Neural progenitor cell (in vitro differentiated cells): Measurements from ENCODE around the gene FAM83B.

Experiments
- CTCF ChIP-seq: fragments of 200-600 bp; sonication (generic); IDR thresholded peaks from 2 replicates; pipeline ENCODE4 v1.5.1; 2017; ENCODE audit warnings: antibody characterized with exemption, mild to moderate bottlenecking
- EZH2 ChIP-seq: fragments of 200-600 bp; sonication (generic); IDR thresholded peaks from 2 replicates; pipeline ENCODE4 v1.6.1; 2017; ENCODE audit warnings: antibody characterized with exemption, mild to moderate bottlenecking, moderate library complexity
- EZH2phosphoT487 ChIP-seq: fragments of 200-600 bp; sonication (generic); IDR thresholded peaks from 2 replicates; pipeline ENCODE4 v1.6.1; 2017; ENCODE audit warnings: antibody characterized with exemption

DNA sequence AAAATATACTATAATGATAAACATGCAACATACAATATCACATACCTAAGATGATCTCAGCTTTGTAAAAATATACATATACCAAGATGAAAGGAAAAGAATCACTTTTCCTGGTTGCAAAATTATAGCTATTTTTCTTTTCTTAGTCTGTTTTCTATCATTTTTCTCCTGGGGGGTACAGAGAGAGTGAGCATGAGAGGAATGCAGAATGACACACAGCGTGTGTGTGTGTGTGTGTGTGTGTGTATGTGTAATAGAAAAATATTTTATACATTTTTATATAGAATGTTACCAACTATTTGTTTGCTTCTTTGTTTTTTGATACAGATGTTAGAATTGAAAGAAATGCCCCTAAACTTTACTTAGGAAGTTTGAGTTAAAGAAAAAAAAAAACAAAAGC is 64.3 kb downstream of the FAM83B start:
- no peak for TF ChIP-seq CTCF
- TF ChIP-seq EZH2phosphoT487, result no peak
- TF ChIP-seq EZH2, result no peak
